ENCODE data around the gene CNGB1.
A peak's percentile ranks its signal among the peaks of the same experiment; 100 is the strongest.

The CNGB1 gene

DNA sequence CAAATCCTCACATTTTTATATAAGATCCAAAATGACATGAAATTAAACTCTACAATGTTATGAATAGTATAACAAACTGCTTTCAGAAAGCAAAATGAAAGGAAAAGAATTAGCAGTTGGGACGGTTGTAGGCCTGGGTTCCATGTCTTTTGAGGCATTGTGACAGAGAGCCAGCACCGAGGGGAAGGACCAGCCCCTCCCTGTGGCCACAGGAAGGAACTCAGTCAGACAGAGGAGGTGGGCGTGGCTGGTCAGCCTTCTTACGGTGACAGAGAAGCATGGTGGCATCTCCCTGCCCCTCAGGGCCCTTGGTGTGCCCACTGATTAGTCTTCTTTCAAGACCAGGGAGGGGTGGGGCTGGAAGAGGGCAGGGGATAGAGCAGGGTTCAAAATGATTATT is 23.9 kb upstream of the CNGB1 start:
- no peaks in the 10 kb centered on the region for H3K4me1 ChIP-seq (ENCODE audit: control insufficient read depth, insufficient read depth, low read length)
- no peak overlapping the region for H3K4me3 ChIP-seq (ENCODE audit: low read depth, low read length)
- H3K9ac ChIP-seq (ENCODE audit: low read depth, low read length) = no peak overlapping the region
- no peaks in the 10 kb centered on the region for H3K27me3 ChIP-seq (ENCODE audit: control insufficient read depth, insufficient read depth, low read length)
- H3K36me3 ChIP-seq (ENCODE audit: control insufficient read depth, insufficient read depth, low read length) = peaks cover 21% of the 10 kb centered on the region
- H3K9me3 ChIP-seq (ENCODE audit: control insufficient read depth, insufficient read depth, low read length) = no peaks in the 10 kb centered on the region

- no peak overlapping the region for H3K4me3 ChIP-seq (ENCODE audit: low read depth, low read length)
- H3K36me3 ChIP-seq (ENCODE audit: control insufficient read depth, insufficient read depth, low read length) = peaks cover 21% of the 10 kb centered on the region
- no peaks in the 10 kb centered on the region for H3K9me3 ChIP-seq (ENCODE audit: control insufficient read depth, insufficient read depth, low read length)
- no peak overlapping the region for H3K9ac ChIP-seq (ENCODE audit: low read depth, low read length)
- no peaks in the 10 kb centered on the region for H3K27me3 ChIP-seq (ENCODE audit: control insufficient read depth, insufficient read depth, low read length)
- no peaks in the 10 kb centered on the region for H3K4me1 ChIP-seq (ENCODE audit: control insufficient read depth, insufficient read depth, low read length)
These were observed 23.4 kb upstream of the CNGB1 start for GRCh38 chr16:57994361-57994760.

GRCh38 chr16:57993897-57994296 is 23.0 kb upstream of the CNGB1 start:
- no peaks in the 10 kb centered on the region for H3K9me3 ChIP-seq (ENCODE audit: control insufficient read depth, insufficient read depth, low read length)
- no peak overlapping the region for H3K9ac ChIP-seq (ENCODE audit: low read depth, low read length)
- no peak overlapping the region for H3K4me3 ChIP-seq (ENCODE audit: low read depth, low read length)
- peaks cover 21% of the 10 kb centered on the region for H3K36me3 ChIP-seq (ENCODE audit: control insufficient read depth, insufficient read depth, low read length)
- no peaks in the 10 kb centered on the region for H3K4me1 ChIP-seq (ENCODE audit: control insufficient read depth, insufficient read depth, low read length)
- H3K27me3 ChIP-seq (ENCODE audit: control insufficient read depth, insufficient read depth, low read length) = no peaks in the 10 kb centered on the region

DNA sequence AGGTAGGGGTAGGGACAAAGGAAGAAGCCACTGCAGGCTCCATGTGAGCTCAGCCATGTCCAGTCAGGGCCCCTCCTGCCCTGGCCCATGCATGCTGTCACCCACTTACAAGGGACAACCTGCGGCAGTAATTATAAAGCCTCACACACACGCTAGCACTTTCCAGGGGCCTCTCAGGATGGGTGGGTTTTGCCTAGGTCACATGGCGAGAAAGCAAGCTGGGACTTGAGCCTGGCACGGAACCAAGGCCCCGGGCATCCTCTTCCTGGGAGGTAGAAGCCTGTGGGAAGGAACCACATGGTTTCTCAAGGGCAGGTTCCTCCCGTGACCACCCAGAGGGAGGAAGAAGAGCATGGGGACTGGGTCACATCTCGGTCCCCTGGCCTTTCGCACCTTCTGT is 22.5 kb upstream of the CNGB1 start:
- H3K4me3 ChIP-seq (ENCODE audit: low read depth, low read length) = no peak overlapping the region
- no peaks in the 10 kb centered on the region for H3K27me3 ChIP-seq (ENCODE audit: control insufficient read depth, insufficient read depth, low read length)
- peaks cover 21% of the 10 kb centered on the region for H3K36me3 ChIP-seq (ENCODE audit: control insufficient read depth, insufficient read depth, low read length)
- H3K4me1 ChIP-seq (ENCODE audit: control insufficient read depth, insufficient read depth, low read length) = no peaks in the 10 kb centered on the region
- H3K9me3 ChIP-seq (ENCODE audit: control insufficient read depth, insufficient read depth, low read length) = no peaks in the 10 kb centered on the region
- no peak overlapping the region for H3K9ac ChIP-seq (ENCODE audit: low read depth, low read length)

GRCh38 chr16:57992084-57992483 is 21.2 kb upstream of the CNGB1 start:
- Histone ChIP-seq H3K27me3 (ENCODE audit: control insufficient read depth, insufficient read depth, low read length) (peaks cover 4% of the 10 kb centered on the region), H3K9me3 (ENCODE audit: control insufficient read depth, insufficient read depth, low read length) (no peaks in the 10 kb centered on the region), H3K4me3 (ENCODE audit: low read depth, low read length) (no peak overlapping the region), H3K4me1 (ENCODE audit: control insufficient read depth, insufficient read depth, low read length) (no peaks in the 10 kb centered on the region), H3K36me3 (ENCODE audit: control insufficient read depth, insufficient read depth, low read length) (peaks cover 10% of the 10 kb centered on the region), H3K9ac (ENCODE audit: low read depth, low read length) (no peak overlapping the region)

- Histone ChIP-seq H3K4me3 (ENCODE audit: low read depth, low read length) (no peak overlapping the region), H3K27me3 (ENCODE audit: control insufficient read depth, insufficient read depth, low read length) (peaks cover 8% of the 10 kb centered on the region), H3K9me3 (ENCODE audit: control insufficient read depth, insufficient read depth, low read length) (no peaks in the 10 kb centered on the region), H3K9ac (ENCODE audit: low read depth, low read length) (no peak overlapping the region), H3K36me3 (ENCODE audit: control insufficient read depth, insufficient read depth, low read length) (peaks cover 6% of the 10 kb centered on the region), H3K4me1 (ENCODE audit: control insufficient read depth, insufficient read depth, low read length) (no peaks in the 10 kb centered on the region)
These were observed 20.7 kb upstream of the CNGB1 start for GRCh38 chr16:57991551-57992059.

DNA sequence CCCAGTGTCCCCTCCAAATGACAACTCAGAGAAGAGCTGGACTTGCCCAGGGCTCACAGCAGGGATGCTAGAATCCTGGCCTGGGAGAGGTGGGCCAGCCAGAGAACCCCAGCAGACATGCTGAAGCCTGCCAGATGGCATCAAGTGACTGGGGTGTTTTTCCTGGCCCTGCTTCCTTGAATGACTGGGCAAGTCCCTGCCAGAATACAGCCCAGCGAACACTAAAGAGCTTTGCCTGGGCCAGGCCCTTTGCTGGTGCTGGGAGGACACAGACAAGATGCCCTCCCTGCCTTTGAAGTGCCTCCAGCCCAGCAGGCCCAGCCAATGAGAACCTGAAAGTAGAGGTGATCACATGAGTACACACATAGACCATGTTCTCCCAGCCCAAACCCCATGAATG is 18.0 kb upstream of the CNGB1 start:
- no peaks in the 10 kb centered on the region for H3K9me3 ChIP-seq (ENCODE audit: control insufficient read depth, insufficient read depth, low read length)
- no peak overlapping the region for H3K9ac ChIP-seq (ENCODE audit: low read depth, low read length)
- H3K36me3 ChIP-seq (ENCODE audit: control insufficient read depth, insufficient read depth, low read length) = no peaks in the 10 kb centered on the region
- peaks cover 29% of the 10 kb centered on the region for H3K27me3 ChIP-seq (ENCODE audit: control insufficient read depth, insufficient read depth, low read length)
- no peak overlapping the region for H3K4me3 ChIP-seq (ENCODE audit: low read depth, low read length)
- no peaks in the 10 kb centered on the region for H3K4me1 ChIP-seq (ENCODE audit: control insufficient read depth, insufficient read depth, low read length)

GRCh38 chr16:57987441-57988177 is 16.7 kb upstream of the CNGB1 start:
- Histone ChIP-seq H3K27me3 (ENCODE audit: control insufficient read depth, insufficient read depth, low read length) (peaks cover 34% of the 10 kb centered on the region), H3K4me1 (ENCODE audit: control insufficient read depth, insufficient read depth, low read length) (no peaks in the 10 kb centered on the region), H3K4me3 (ENCODE audit: low read depth, low read length) (no peak overlapping the region), H3K36me3 (ENCODE audit: control insufficient read depth, insufficient read depth, low read length) (no peaks in the 10 kb centered on the region), H3K9ac (ENCODE audit: low read depth, low read length) (no peak overlapping the region), H3K9me3 (ENCODE audit: control insufficient read depth, insufficient read depth, low read length) (no peaks in the 10 kb centered on the region)

GRCh38 chr16:57986196-57986595 is 15.3 kb upstream of the CNGB1 start:
- H3K9ac ChIP-seq (ENCODE audit: low read depth, low read length) = no peak overlapping the region
- no peaks in the 10 kb centered on the region for H3K4me1 ChIP-seq (ENCODE audit: control insufficient read depth, insufficient read depth, low read length)
- peaks cover 34% of the 10 kb centered on the region for H3K27me3 ChIP-seq (ENCODE audit: control insufficient read depth, insufficient read depth, low read length)
- no peaks in the 10 kb centered on the region for H3K9me3 ChIP-seq (ENCODE audit: control insufficient read depth, insufficient read depth, low read length)
- no peaks in the 10 kb centered on the region for H3K36me3 ChIP-seq (ENCODE audit: control insufficient read depth, insufficient read depth, low read length)
- H3K4me3 ChIP-seq (ENCODE audit: low read depth, low read length) = peak overlapping the region; percentile 68

DNA sequence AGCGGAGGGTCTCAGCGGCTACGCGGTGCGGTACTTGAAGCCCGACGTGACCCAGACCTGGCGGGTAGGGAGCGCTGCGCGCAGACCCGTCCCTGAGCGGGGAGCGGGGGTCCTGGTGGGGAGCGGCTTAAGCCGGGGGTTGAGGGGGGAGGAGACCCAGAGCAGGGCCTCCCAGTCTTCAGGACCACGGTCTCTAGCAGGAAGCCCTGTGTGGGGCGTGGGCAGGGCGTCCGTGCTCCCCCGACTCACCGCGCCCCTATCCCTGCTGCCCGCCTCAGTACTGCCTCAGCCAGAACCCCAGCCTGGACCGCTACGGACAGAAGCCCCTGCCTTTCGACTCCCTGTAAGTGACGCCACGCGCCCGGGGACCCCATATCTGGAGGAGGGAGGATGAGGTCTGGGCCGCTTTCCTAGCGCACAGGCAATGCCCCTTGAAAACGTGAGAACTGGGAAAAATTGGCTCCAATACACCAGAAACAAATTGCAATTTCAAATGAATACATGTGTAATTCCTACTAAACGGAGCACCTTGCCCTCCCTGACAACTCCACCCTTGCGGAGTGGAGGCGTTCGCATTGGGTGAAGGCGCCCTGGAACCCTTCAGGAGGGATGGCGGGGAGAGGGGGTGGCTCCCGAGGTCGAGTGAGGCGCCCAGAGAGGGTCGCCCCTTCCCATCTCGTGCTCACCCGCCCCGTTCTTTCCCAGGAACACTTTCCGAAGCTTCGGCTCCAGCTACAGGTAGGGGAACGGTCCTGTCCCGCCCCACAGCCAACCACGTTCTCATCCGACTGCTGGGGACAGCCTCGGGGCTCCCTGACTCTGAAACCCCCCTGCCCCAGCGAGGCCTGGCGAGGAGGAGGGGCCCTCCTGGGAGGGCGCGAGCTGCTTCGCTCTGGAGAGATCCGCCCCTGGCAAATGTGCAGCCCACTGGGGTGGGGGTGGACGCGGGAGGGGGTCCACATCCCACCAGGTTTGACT is 14.6 kb upstream of the CNGB1 start:
- Histone ChIP-seq H3K36me3 (ENCODE audit: control insufficient read depth, insufficient read depth, low read length) (no peaks in the 10 kb centered on the region), H3K4me3 (ENCODE audit: low read depth, low read length) (peak overlapping the region; percentile 68), H3K4me1 (ENCODE audit: control insufficient read depth, insufficient read depth, low read length) (no peaks in the 10 kb centered on the region), H3K9ac (ENCODE audit: low read depth, low read length) (no peak overlapping the region), H3K27me3 (ENCODE audit: control insufficient read depth, insufficient read depth, low read length) (peaks cover 34% of the 10 kb centered on the region), H3K9me3 (ENCODE audit: control insufficient read depth, insufficient read depth, low read length) (no peaks in the 10 kb centered on the region)

GRCh38 chr16:57984443-57985203 is 13.7 kb upstream of the CNGB1 start:
- H3K9me3 ChIP-seq (ENCODE audit: control insufficient read depth, insufficient read depth, low read length) = no peaks in the 10 kb centered on the region
- H3K4me3 ChIP-seq (ENCODE audit: low read depth, low read length) = peak overlapping the region; percentile 75
- no peaks in the 10 kb centered on the region for H3K36me3 ChIP-seq (ENCODE audit: control insufficient read depth, insufficient read depth, low read length)
- peaks cover 34% of the 10 kb centered on the region for H3K27me3 ChIP-seq (ENCODE audit: control insufficient read depth, insufficient read depth, low read length)
- H3K4me1 ChIP-seq (ENCODE audit: control insufficient read depth, insufficient read depth, low read length) = no peaks in the 10 kb centered on the region
- H3K9ac ChIP-seq (ENCODE audit: low read depth, low read length) = peak overlapping the region; percentile 54

Measured in iPS-15b (cell line).